Neural progenitor cell (in vitro differentiated cells): ENCODE measurements around the gene MYLK.

Experiments
- EZH2 ChIP-seq: fragments of 200-600 bp; sonication (generic); IDR thresholded peaks from 2 replicates; pipeline ENCODE4 v1.6.1; 2017; ENCODE audit warnings: antibody characterized with exemption, mild to moderate bottlenecking, moderate library complexity
- EZH2phosphoT487 ChIP-seq: fragments of 200-600 bp; sonication (generic); IDR thresholded peaks from 2 replicates; pipeline ENCODE4 v1.6.1; 2017; ENCODE audit warnings: antibody characterized with exemption
- TF ChIP-seq, protein P1 (sequence below): fragments of 200-600 bp; sonication (generic); IDR thresholded peaks from 2 replicates; pipeline ENCODE4 v1.5.1; 2017; ENCODE audit warnings: antibody characterized with exemption, mild to moderate bottlenecking

DNA sequence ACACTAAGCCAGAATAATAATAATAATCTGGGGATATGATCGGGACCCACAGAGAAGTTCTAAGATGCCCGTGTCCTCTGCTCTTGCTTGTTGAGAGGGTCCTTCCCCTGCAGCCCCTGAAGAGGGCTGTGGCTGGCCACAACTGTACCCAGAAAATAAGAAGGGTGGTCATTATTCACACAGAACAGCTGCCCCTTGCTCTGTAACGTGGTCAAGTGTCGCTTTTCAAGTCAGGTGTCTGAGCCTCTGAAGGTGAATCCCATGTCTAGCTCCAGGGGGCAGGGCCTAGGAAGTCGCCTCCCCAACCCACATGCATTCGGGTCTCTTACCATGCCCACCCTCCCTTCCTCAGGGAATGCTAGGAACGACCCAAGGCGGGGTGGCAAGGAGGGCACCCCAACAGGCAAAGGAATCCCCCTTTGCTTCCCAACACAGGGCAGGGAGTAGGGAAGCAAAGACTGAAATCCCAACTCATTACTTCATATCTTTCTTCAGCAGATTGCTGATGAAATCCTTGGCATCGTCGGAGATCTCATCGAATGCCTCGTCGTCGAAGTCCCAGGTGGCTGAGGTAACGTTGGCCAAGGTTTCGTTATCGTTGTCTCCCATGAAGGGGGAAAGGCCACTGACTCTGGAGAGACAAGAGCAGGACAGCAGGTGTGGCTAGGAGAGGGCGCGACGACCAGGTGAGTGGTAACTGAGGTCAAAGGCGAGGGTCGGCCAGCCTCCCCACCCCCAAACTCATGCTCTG lies 255.0 kb downstream of the MYLK start:
- TF ChIP-seq, protein P1, sequence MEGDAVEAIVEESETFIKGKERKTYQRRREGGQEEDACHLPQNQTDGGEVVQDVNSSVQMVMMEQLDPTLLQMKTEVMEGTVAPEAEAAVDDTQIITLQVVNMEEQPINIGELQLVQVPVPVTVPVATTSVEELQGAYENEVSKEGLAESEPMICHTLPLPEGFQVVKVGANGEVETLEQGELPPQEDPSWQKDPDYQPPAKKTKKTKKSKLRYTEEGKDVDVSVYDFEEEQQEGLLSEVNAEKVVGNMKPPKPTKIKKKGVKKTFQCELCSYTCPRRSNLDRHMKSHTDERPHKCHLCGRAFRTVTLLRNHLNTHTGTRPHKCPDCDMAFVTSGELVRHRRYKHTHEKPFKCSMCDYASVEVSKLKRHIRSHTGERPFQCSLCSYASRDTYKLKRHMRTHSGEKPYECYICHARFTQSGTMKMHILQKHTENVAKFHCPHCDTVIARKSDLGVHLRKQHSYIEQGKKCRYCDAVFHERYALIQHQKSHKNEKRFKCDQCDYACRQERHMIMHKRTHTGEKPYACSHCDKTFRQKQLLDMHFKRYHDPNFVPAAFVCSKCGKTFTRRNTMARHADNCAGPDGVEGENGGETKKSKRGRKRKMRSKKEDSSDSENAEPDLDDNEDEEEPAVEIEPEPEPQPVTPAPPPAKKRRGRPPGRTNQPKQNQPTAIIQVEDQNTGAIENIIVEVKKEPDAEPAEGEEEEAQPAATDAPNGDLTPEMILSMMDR, result no peak
- TF ChIP-seq EZH2phosphoT487 (no peak), EZH2 (no peak)
